OCI-LY1 (cell line): ENCODE results near the gene IQGAP3.

ENCODE experiments used
- H2AFZ ChIP-seq: fragments of 200-600 bp; sonication (generic), shearing (Covaris generic); 2 replicates; pipeline ENCODE4 v1.6.0; 2014; ENCODE audit warnings: antibody characterized with exemption, mild to moderate bottlenecking, low read length
- H3F3A ChIP-seq: fragments of 200-600 bp; sonication (generic), shearing (Covaris generic); 2 replicates; pipeline ENCODE4 v1.6.0; 2014; ENCODE audit warnings: mild to moderate bottlenecking, antibody characterized with exemption, low read length, moderate library complexity; ENCODE audit not compliant: insufficient read depth
- H3K27ac ChIP-seq: fragments of 200-600 bp; sonication (generic); 2 replicates; pipeline ENCODE4 v1.5.1; 2014; ENCODE audit warnings: low read length, mixed run types, mild to moderate bottlenecking, low read depth; ENCODE audit not compliant: poor library complexity, severe bottlenecking
- H3K27me3 ChIP-seq: fragments of 200-600 bp; sonication (generic); 2 replicates; pipeline ENCODE4 v1.6.0; 2014; ENCODE audit warnings: antibody characterized with exemption, mild to moderate bottlenecking, low read length, moderate library complexity; ENCODE audit not compliant: insufficient read depth
- H3K36me3 ChIP-seq: fragments of 200-600 bp; sonication (generic); 2 replicates; pipeline ENCODE4 v1.6.1; 2014; ENCODE audit warnings: mild to moderate bottlenecking, antibody characterized with exemption, low read length, moderate library complexity, mixed read lengths; ENCODE audit not compliant: insufficient read depth
- H3K4me1 ChIP-seq: fragments of 200-600 bp; sonication (generic); 2 replicates; pipeline ENCODE4 v1.5.1; 2014; ENCODE audit warnings: mild to moderate bottlenecking, low read length, moderate library complexity; ENCODE audit not compliant: insufficient read depth, severe bottlenecking
- H3K4me2 ChIP-seq: fragments of 200-600 bp; sonication (generic), shearing (Covaris generic); 2 replicates; pipeline ENCODE4 v1.6.1; 2014; ENCODE audit warnings: low read length
- H3K4me3 ChIP-seq: fragments of 200-600 bp; sonication (generic); 2 replicates; pipeline ENCODE4 v1.5.1; 2014; ENCODE audit warnings: low read length, low read depth, mild to moderate bottlenecking, mixed read lengths; ENCODE audit not compliant: poor library complexity, severe bottlenecking
- H3K79me2 ChIP-seq: fragments of 200-600 bp; shearing (Covaris generic); 2 replicates; pipeline ENCODE4 v1.6.1; 2016; ENCODE audit warnings: mixed run types, low read length, mixed read lengths; ENCODE audit not compliant: insufficient read depth
- H3K9ac ChIP-seq: fragments of 200-600 bp; sonication (generic), shearing (Covaris generic); 2 replicates; pipeline ENCODE4 v1.6.1; 2014; ENCODE audit warnings: mild to moderate bottlenecking, low read length, mixed read lengths
- H3K9me2 ChIP-seq: fragments of 200-600 bp; sonication (generic), shearing (Covaris generic); 2 replicates; pipeline ENCODE4 v1.6.1; 2014; ENCODE audit warnings: low read depth, mild to moderate bottlenecking, low read length, mixed read lengths
- H3K9me3 ChIP-seq: fragments of 200-600 bp; shearing (Covaris generic); 2 replicates; pipeline ENCODE4 v1.6.1; 2014; ENCODE audit warnings: low read length, mixed read lengths
- H4K20me1 ChIP-seq: fragments of 200-600 bp; sonication (generic), shearing (Covaris generic); 2 replicates; pipeline ENCODE4 v1.6.0; 2016; ENCODE audit warnings: mild to moderate bottlenecking, low read length; ENCODE audit not compliant: insufficient read depth
- EZH2 ChIP-seq: fragments of 200-600 bp; sonication (generic), shearing (Covaris generic); IDR thresholded peaks from 2 replicates; pipeline ENCODE4 v1.8.0; 2017; ENCODE audit warnings: borderline replicate concordance, mixed run types, mild to moderate bottlenecking, antibody characterized with exemption, low read length, moderate library complexity, mixed read lengths
- TF ChIP-seq, protein P1 (sequence below): fragments of 200-600 bp; sonication (generic), shearing (Covaris generic); IDR thresholded peaks from 2 replicates; pipeline ENCODE4 v1.5.1; 2017; ENCODE audit warnings: mild to moderate bottlenecking, antibody characterized with exemption, low read length, moderate library complexity, mixed read lengths

The IQGAP3 gene

DNA sequence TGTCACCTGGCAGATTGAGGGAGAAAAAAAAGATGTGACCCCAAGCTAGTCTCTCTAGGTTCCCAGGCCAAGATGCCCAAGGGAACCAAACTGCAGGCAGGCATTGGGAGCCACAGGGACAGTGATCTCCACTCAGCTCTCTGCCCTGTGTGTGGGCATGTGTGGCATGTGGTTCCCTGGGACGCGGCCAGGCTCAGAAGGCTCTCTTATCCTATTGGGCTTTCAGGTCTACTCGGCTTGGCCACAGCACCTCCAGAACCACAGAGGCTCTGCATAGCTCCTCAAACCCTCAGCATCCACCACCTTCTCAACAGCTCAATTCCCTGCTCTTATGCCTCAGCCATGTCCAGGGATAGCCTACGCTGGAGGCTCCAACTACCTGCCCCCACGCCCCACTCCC, 22.0 kb downstream of the IQGAP3 start:
- H3K9ac ChIP-seq: no peak overlapping the region
- no peak overlapping the region for H3K27ac ChIP-seq
- no peak overlapping the region for H2AFZ ChIP-seq
- H3K9me3 ChIP-seq: no peaks in the 10 kb centered on the region
- TF ChIP-seq, protein P1, sequence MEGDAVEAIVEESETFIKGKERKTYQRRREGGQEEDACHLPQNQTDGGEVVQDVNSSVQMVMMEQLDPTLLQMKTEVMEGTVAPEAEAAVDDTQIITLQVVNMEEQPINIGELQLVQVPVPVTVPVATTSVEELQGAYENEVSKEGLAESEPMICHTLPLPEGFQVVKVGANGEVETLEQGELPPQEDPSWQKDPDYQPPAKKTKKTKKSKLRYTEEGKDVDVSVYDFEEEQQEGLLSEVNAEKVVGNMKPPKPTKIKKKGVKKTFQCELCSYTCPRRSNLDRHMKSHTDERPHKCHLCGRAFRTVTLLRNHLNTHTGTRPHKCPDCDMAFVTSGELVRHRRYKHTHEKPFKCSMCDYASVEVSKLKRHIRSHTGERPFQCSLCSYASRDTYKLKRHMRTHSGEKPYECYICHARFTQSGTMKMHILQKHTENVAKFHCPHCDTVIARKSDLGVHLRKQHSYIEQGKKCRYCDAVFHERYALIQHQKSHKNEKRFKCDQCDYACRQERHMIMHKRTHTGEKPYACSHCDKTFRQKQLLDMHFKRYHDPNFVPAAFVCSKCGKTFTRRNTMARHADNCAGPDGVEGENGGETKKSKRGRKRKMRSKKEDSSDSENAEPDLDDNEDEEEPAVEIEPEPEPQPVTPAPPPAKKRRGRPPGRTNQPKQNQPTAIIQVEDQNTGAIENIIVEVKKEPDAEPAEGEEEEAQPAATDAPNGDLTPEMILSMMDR: no peak
- no peak for TF ChIP-seq EZH2
- H3K4me1 ChIP-seq: no peaks in the 10 kb centered on the region
- H3F3A ChIP-seq: no peaks in the 10 kb centered on the region
- no peaks in the 10 kb centered on the region for H3K9me2 ChIP-seq
- no peak overlapping the region for H3K4me2 ChIP-seq
- H3K79me2 ChIP-seq: no peaks in the 10 kb centered on the region
- H3K27me3 ChIP-seq: no peaks in the 10 kb centered on the region; the same call in 1 of the 2 replicates
- H4K20me1 ChIP-seq: no peaks in the 10 kb centered on the region
- no peaks in the 10 kb centered on the region for H3K36me3 ChIP-seq
- no peak overlapping the region for H3K4me3 ChIP-seq

DNA sequence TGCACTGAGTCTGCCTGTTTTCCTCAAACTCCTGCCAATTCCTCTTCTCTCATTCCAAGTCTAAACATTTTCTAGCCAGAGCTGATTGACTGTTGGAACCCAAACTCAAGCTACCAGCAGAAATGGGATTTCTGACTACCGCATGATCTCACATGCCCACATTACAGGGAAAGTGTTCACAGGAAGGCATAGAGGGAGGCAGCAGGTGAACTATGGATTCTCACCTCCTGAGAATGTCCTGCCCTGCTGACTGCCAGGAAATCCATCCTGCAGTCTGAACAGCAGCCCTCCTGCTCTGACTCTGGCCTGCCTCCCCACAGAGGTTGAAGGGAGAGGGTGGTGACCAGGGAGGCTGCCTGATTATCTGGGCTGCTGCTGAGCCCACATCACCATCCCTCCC, 22.5 kb downstream of the IQGAP3 start:
- H3K9me2 ChIP-seq: no peaks in the 10 kb centered on the region
- H2AFZ ChIP-seq: no peak overlapping the region
- no peaks in the 10 kb centered on the region for H3F3A ChIP-seq
- H3K9me3 ChIP-seq: no peaks in the 10 kb centered on the region
- no peak overlapping the region for H3K27ac ChIP-seq
- no peak overlapping the region for H3K4me3 ChIP-seq
- H3K79me2 ChIP-seq: no peaks in the 10 kb centered on the region
- no peaks in the 10 kb centered on the region; the same call in 1 of the 2 replicates for H3K27me3 ChIP-seq
- no peaks in the 10 kb centered on the region for H3K4me1 ChIP-seq
- H4K20me1 ChIP-seq: no peaks in the 10 kb centered on the region
- H3K4me2 ChIP-seq: no peak overlapping the region
- no peak overlapping the region for H3K9ac ChIP-seq
- H3K36me3 ChIP-seq: no peaks in the 10 kb centered on the region
- TF ChIP-seq, protein P1: no peak
- no peak for TF ChIP-seq EZH2

DNA sequence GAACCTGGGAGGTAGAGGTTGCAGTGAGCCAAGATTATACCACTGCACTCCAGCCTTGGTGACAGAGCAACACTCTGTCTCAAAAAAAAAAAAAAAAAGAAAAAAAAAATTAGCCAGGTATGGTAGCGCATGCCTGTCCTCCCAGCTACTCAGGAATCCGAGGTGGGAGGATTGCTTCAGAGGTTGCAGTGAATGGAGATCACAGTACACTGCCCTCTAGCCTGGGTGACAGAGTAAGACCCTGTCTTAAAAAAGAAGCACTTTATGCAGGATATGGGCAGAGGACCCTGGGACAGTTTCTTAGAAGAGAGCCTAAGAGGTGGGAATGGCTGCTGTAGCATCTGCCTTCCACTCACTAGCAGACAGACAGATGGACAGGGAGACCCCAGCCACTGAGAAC, 23.0 kb downstream of the IQGAP3 start:
- no peaks in the 10 kb centered on the region for H3K9me3 ChIP-seq
- H3K4me1 ChIP-seq: no peaks in the 10 kb centered on the region
- H3K9ac ChIP-seq: no peak overlapping the region
- H3K27ac ChIP-seq: no peak overlapping the region
- H2AFZ ChIP-seq: no peak overlapping the region
- H4K20me1 ChIP-seq: no peaks in the 10 kb centered on the region
- no peak overlapping the region for H3K4me2 ChIP-seq
- no peak overlapping the region for H3K4me3 ChIP-seq
- H3K36me3 ChIP-seq: no peaks in the 10 kb centered on the region
- no peaks in the 10 kb centered on the region; the same call in 1 of the 2 replicates for H3K27me3 ChIP-seq
- H3F3A ChIP-seq: no peaks in the 10 kb centered on the region
- TF ChIP-seq, protein P1: no peak
- TF ChIP-seq EZH2: no peak
- H3K79me2 ChIP-seq: no peaks in the 10 kb centered on the region
- H3K9me2 ChIP-seq: no peaks in the 10 kb centered on the region
